Keratinocyte (primary cell): ENCODE results near the gene MAMDC2.

Experiments used
- EZH2 ChIP-seq: IDR thresholded peaks from one replicate; pipeline ENCODE4 v1.6.1; 2012; ENCODE audit warnings: inconsistent platforms, mild to moderate bottlenecking, low read length, moderate library complexity
- TF ChIP-seq, protein P1 (sequence below), 3 experiments: IDR thresholded peaks in 1 of 3; conservative IDR thresholded peaks in 1 of 3; optimal IDR thresholded peaks in 1 of 3; 2 replicates in 2 of 3; 3 replicates in 1 of 3; pipeline versions ENCODE3 to v1.5.1; 2011; ENCODE audit warnings: low read length in 3 of 3, mild to moderate bottlenecking in 3 of 3, moderate library complexity in 2 of 3, control low read depth in 1 of 3, inconsistent platforms in 1 of 3; ENCODE audit not compliant: insufficient read depth in 2 of 3; ENCODE audit errors: extremely low read depth in 1 of 3

DNA sequence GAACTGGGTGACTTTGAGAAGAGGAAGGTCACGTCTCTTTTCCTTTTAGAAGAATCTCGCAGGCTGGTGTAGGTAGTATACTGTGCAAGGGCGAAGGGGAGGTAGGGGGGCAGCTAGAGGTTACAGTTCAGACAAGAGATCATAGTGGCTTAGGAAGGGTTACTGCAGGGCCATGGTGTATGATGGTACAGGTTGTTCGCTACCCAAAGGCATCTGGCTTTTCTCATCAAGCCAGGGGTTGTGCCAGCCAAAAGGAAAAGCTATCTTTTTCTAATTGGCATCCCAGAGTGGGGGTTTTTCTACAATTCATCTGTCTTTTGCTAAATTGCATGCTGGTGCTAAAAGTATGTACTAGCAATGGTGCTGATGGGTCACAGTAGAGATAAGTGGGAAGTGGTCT lies 22.8 kb downstream of the MAMDC2 start:
- TF ChIP-seq, protein P1, sequence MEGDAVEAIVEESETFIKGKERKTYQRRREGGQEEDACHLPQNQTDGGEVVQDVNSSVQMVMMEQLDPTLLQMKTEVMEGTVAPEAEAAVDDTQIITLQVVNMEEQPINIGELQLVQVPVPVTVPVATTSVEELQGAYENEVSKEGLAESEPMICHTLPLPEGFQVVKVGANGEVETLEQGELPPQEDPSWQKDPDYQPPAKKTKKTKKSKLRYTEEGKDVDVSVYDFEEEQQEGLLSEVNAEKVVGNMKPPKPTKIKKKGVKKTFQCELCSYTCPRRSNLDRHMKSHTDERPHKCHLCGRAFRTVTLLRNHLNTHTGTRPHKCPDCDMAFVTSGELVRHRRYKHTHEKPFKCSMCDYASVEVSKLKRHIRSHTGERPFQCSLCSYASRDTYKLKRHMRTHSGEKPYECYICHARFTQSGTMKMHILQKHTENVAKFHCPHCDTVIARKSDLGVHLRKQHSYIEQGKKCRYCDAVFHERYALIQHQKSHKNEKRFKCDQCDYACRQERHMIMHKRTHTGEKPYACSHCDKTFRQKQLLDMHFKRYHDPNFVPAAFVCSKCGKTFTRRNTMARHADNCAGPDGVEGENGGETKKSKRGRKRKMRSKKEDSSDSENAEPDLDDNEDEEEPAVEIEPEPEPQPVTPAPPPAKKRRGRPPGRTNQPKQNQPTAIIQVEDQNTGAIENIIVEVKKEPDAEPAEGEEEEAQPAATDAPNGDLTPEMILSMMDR (optimal IDR thresholded peaks at IDR 0.05 in 1 of 3, IDR thresholded peaks at IDR 0.05 in 1 of 3, conservative IDR thresholded peaks at IDR 0.05 in 1 of 3; ENCODE audit: extremely low read depth in 1 of 3, insufficient read depth in 2 of 3, low read length in 3 of 3) = no peak
- TF ChIP-seq EZH2 = no peak
